Esophagus muscularis mucosa (tissue), 4 donors: ENCODE data around the gene HOXA4. TPM values are rescaled to one million over a fixed set of nuclear protein-coding genes. Genes with fewer than 3 reads are reported as not detected.

Source experiments
- DNase-seq: peaks from one replicate; pipeline ENCODE4 v3.0.0-alpha.2; 2017; ENCODE audit errors: extremely low spot score
- H3K27ac ChIP-seq, 4 donors: fragments of 200-600 bp; sonication (generic); replicated peaks in 1 of 4; 1 replicate in 3 of 4; 2 replicates in 1 of 4; pipeline ENCODE4 v1.5.1; 2016 to 2019; ENCODE audit warnings: mild to moderate bottlenecking in 1 of 4
- H3K27me3 ChIP-seq, 4 donors: fragments of 200-600 bp; sonication (generic); one replicate each; pipeline versions ENCODE4 v1.5.1 to v1.6.0; 2016 to 2019
- H3K36me3 ChIP-seq, 4 donors: fragments of 200-600 bp; sonication (generic); one replicate each; pipeline ENCODE4 v1.5.1; 2016 to 2019
- H3K4me1 ChIP-seq, 4 donors: fragments of 200-600 bp; sonication (generic); one replicate each; pipeline ENCODE4 v1.5.1; 2016 to 2019
- H3K4me3 ChIP-seq, 4 donors: fragments of 200-600 bp; sonication (generic); 1 replicate in 2 of 4; 2 replicates in 2 of 4; pipeline ENCODE4 v1.5.1; 2016 to 2019; ENCODE audit warnings: mild to moderate bottlenecking in 4 of 4, moderate library complexity in 1 of 4
- H3K9me3 ChIP-seq, 4 donors: fragments of 200-600 bp; sonication (generic); 1 replicate in 3 of 4; 2 replicates in 1 of 4; pipeline ENCODE4 v1.5.1; 2016 to 2019
- CTCF ChIP-seq, 3 experiments: fragments of 200-600 bp in 2 of 3; fragments of 450-650 bp in 1 of 3; sonication (generic) in 2 of 3; IDR thresholded peaks; one replicate each; pipeline ENCODE4 v1.5.1; 2017 to 2019; ENCODE audit warnings: antibody characterized with exemption in 3 of 3, mild to moderate bottlenecking in 2 of 3, moderate library complexity in 1 of 3
- EP300 ChIP-seq: sonication (generic); formaldehyde crosslinking; IDR thresholded peaks from one replicate; pipeline ENCODE4 v1.6.1; 2017; ENCODE audit warnings: antibody characterized with exemption
- POLR2A ChIP-seq: fragments of 450-650 bp; IDR thresholded peaks from one replicate; pipeline ENCODE4 v1.6.1; 2017; ENCODE audit warnings: antibody characterized with exemption, moderate library complexity, mild to moderate bottlenecking, low read depth
- POLR2AphosphoS5 ChIP-seq, 2 donors: sonication (generic); formaldehyde crosslinking; IDR thresholded peaks; one replicate each; pipeline ENCODE4 v1.6.1; 2017; ENCODE audit warnings: antibody characterized with exemption in 2 of 2
- whole genome bisulfite sequencing: methylation state at CpG from one replicate; pipeline ENCODE4 v1.1.5; 2018; 5-methylcytosine and 5-hydroxymethylcytosine counted together
- intact Hi-C: fragments of 100-400 bp; cut with DNase I; formaldehyde crosslinking; loops from one replicate; pipeline ENCODE4 v1.15.1; 2023
- total RNA-seq, 4 donors: library from RNA; depleted of rRNA; stranded (reverse); fragments of >200 nt; gene quantifications; one replicate each; pipeline versions ENCODE4 v1.1.0 to v1.2.1, GENCODE V29; 2016

Gene HOXA4
- total RNA-seq, 4 donors from 2014 or later, result 12.5 to 26.8 (median 18.1) TPM

GRCh38 chr7:27169658-27170425 lies 39.3 kb upstream of the HOXA4 start:
- intact Hi-C loops, result no loop called here
- DNase-seq, result no peak
- Histone ChIP-seq H3K4me1 (peaks cover 31 to 73% (median 64%) of the 10 kb centered on the region in 4 donors), H3K9me3 (no peaks in the 10 kb centered on the region), H3K36me3 (no peaks in the 10 kb centered on the region), H3K27me3 (peaks cover 47 to 100% (median 100%) of the 10 kb centered on the region in 4 donors), H3K4me3 (peak overlapping the region in 1 of 4 donors; percentile 12), H3K27ac (no peak overlapping the region)
- no peak for TF ChIP-seq POLR2AphosphoS5 (IDR thresholded peaks at IDR 0.05)
- no peak for TF ChIP-seq POLR2A
- no peak for TF ChIP-seq CTCF (IDR thresholded peaks at IDR 0.05)
- no peak for TF ChIP-seq EP300
- WGBS, result 4% methylated on average over 28 of the region's 46 CpGs

GRCh38 chr7:27168265-27168947 lies 37.8 kb upstream of the HOXA4 start:
- DNase-seq, result no peak
- no peak overlapping the region for H3K4me3 ChIP-seq
- peaks cover 33 to 100% (median 100%) of the 10 kb centered on the region in 4 donors for H3K27me3 ChIP-seq
- intact Hi-C loops, result no loop called here
- H3K27ac ChIP-seq, result no peak overlapping the region
- H3K36me3 ChIP-seq, result no peaks in the 10 kb centered on the region
- TF ChIP-seq POLR2A (no peak), EP300 (no peak), POLR2AphosphoS5 (IDR thresholded peaks at IDR 0.05) (no peak), CTCF (IDR thresholded peaks at IDR 0.05) (no peak)
- no peaks in the 10 kb centered on the region for H3K9me3 ChIP-seq
- peaks cover 21 to 69% (median 59%) of the 10 kb centered on the region in 4 donors for H3K4me1 ChIP-seq
- WGBS, result 48% methylated on average over 11 of the region's 25 CpGs

- Histone ChIP-seq H3K9me3 (no peaks in the 10 kb centered on the region), H3K4me3 (no peak overlapping the region), H3K4me1 (peaks cover 16 to 64% (median 54%) of the 10 kb centered on the region in 4 donors), H3K36me3 (no peaks in the 10 kb centered on the region), H3K27ac (no peak overlapping the region), H3K27me3 (peaks cover 27 to 100% (median 98%) of the 10 kb centered on the region in 4 donors)
- TF ChIP-seq POLR2AphosphoS5 (IDR thresholded peaks at IDR 0.05) (no peak), CTCF (IDR thresholded peaks at IDR 0.05) (no peak), POLR2A (no peak)
- 50% methylated on average over 4 of the region's 4 CpGs for WGBS
- intact Hi-C loops, result no loop called here
- DNase-seq, result no peak
Observed at GRCh38 chr7:27167916-27168264, 37.3 kb upstream of the HOXA4 start.

GRCh38 chr7:27166531-27167505 lies 36.3 kb upstream of the HOXA4 start:
- no peak for DNase-seq
- intact Hi-C loops, result no loop called here
- H3K4me1 ChIP-seq, result peaks cover 11 to 55% (median 43%) of the 10 kb centered on the region in 4 donors
- H3K27me3 ChIP-seq, result peaks cover 27 to 100% (median 95%) of the 10 kb centered on the region in 4 donors
- H3K36me3 ChIP-seq, result no peaks in the 10 kb centered on the region
- H3K9me3 ChIP-seq, result no peaks in the 10 kb centered on the region
- no peak overlapping the region for H3K27ac ChIP-seq
- TF ChIP-seq EP300 (no peak), POLR2AphosphoS5 (IDR thresholded peaks at IDR 0.05) (no peak), CTCF (IDR thresholded peaks at IDR 0.05) (no peak)
- peak overlapping the region in 1 of 4 donors; percentile 2 for H3K4me3 ChIP-seq
- 10% methylated on average over 29 of the region's 50 CpGs for WGBS
